Measurements from ENCODE around the gene IMMP2L. TPM values are rescaled to one million over a fixed set of nuclear protein-coding genes. Genes with fewer than 3 reads are reported as not detected.

The IMMP2L gene
- total and polyA plus RNA-seq, 4 donors, result 7.3 to 21.1 (median 12.4) TPM

DNA sequence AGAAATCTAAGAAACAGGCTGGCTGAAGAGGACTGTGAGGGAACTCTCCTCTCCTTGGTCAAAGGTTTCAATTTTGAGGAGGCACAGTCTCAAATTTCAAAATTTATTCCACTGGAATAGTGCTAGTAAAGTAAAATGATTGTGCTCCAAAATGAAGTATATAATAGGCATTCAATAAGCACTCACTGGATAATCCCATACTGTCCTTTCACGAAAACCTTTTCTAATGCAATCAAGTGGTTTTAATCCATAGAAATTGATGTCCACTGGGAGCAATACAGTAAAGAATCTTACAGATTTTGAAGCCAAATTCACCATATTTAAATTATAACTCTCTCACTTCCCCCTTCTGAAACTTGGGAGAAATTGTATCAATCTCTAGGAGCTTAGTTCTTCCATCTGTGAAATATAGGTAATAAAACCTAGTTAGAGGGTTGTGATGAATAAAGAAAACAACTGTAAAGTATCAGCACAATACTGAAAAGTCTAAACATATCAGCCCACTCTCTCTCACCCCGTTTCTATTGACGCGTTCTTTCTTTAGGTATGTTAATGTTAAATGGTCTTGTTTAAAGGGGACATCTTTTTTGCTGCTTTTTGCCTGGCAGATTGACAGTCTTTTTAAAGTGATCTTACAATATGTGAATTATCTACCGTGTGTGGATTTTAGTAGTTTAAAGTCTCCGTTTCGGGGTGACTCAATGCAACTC lies 512.2 kb downstream of the IMMP2L start (continued):
- TF ChIP-seq, protein P1, sequence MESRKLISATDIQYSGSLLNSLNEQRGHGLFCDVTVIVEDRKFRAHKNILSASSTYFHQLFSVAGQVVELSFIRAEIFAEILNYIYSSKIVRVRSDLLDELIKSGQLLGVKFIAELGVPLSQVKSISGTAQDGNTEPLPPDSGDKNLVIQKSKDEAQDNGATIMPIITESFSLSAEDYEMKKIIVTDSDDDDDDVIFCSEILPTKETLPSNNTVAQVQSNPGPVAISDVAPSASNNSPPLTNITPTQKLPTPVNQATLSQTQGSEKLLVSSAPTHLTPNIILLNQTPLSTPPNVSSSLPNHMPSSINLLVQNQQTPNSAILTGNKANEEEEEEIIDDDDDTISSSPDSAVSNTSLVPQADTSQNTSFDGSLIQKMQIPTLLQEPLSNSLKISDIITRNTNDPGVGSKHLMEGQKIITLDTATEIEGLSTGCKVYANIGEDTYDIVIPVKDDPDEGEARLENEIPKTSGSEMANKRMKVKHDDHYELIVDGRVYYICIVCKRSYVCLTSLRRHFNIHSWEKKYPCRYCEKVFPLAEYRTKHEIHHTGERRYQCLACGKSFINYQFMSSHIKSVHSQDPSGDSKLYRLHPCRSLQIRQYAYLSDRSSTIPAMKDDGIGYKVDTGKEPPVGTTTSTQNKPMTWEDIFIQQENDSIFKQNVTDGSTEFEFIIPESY (IDR thresholded peaks at IDR 0.05), result no peak

DNA sequence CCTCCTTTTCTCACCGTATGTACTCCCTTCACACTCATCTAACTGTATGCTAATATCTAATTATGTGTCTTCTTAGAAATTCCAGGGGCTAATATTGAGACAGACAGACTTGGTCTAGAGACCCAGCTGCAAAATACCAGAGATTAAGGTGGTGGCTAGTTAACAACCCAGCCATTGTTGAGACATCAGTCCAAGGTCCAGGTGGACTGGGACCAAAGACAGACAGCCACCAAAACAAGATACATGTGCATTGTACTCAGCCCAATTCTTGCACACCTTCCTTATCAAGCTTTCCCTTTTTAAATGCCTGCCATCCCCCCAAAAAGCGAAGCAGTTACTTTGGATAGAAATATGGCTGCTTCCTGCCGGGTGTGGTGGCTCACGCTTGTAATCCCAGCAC lies 514.7 kb downstream of the IMMP2L start:
- WGBS, result 96% methylated on average over 4 of the region's 4 CpGs

DNA sequence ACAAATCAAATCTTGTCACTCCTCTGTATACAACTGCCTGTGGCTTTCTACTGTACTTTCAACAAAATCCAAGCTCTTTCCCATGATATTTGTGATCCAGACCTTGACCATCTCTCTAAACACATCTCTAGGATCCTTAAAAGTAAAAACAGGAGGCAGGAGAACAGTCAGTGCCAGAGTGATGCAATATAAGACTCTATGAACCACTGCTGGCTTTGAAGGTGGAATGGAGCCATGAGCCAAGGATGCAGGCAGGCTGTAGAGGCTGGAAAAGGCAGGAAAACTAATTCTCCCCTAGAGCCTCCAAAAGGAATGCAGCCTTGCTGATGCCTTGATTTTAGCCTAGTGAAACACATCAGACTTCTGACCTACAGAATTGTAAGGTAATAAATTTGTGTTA lies 516.8 kb downstream of the IMMP2L start:
- DNase-seq (ENCODE audit: low spot score), result no peak
- Histone ChIP-seq H3K36me3 (ENCODE audit: control insufficient read depth in 4 of 4, insufficient read depth in 3 of 4, low read depth in 1 of 4, low read length in 3 of 4) (no peaks in the 10 kb centered on the region), H3K27me3 (ENCODE audit: control insufficient read depth in 4 of 4, insufficient read depth in 4 of 4, low read length in 3 of 4) (no peaks in the 10 kb centered on the region), H3K9me3 (ENCODE audit: control insufficient read depth in 4 of 4, low read length in 3 of 4) (no peaks in the 10 kb centered on the region), H3K4me1 (ENCODE audit: control insufficient read depth in 4 of 4, insufficient read depth in 4 of 4, low read length in 3 of 4) (no peaks in the 10 kb centered on the region), H3K27ac (ENCODE audit: low read depth in 1 of 2, low read length in 2 of 2) (no peak overlapping the region), H3K4me3 (ENCODE audit: low read depth in 1 of 3, low read length in 3 of 3) (no peak overlapping the region), H3K9ac (ENCODE audit: low read depth in 1 of 2, low read length in 2 of 2) (no peak overlapping the region)
- TF ChIP-seq FOXA2 (IDR thresholded peaks at IDR 0.05) (no peak), NR2F2 (IDR thresholded peaks at IDR 0.05) (no peak), JUND (IDR thresholded peaks at IDR 0.05) (no peak), SP1 (IDR thresholded peaks at IDR 0.05) (no peak), HNF4A (conservative IDR thresholded peaks at IDR 0.05) (no peak)
- TF ChIP-seq, protein P2, sequence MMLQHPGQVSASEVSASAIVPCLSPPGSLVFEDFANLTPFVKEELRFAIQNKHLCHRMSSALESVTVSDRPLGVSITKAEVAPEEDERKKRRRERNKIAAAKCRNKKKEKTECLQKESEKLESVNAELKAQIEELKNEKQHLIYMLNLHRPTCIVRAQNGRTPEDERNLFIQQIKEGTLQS (IDR thresholded peaks at IDR 0.05), result no peak
- TF ChIP-seq, protein P1 (IDR thresholded peaks at IDR 0.05), result no peak

More for the DNA sequence above, 514.7 kb downstream of the IMMP2L start:
- H3K4me1 ChIP-seq (ENCODE audit: control insufficient read depth in 4 of 4, insufficient read depth in 4 of 4, low read length in 3 of 4), result no peaks in the 10 kb centered on the region
- no peak overlapping the region for H3K27ac ChIP-seq (ENCODE audit: low read depth in 1 of 2, low read length in 2 of 2)
- no peaks in the 10 kb centered on the region for H3K27me3 ChIP-seq (ENCODE audit: control insufficient read depth in 4 of 4, insufficient read depth in 4 of 4, low read length in 3 of 4)
- TF ChIP-seq NR2F2 (IDR thresholded peaks at IDR 0.05) (no peak), HNF4A (conservative IDR thresholded peaks at IDR 0.05) (peak; percentile 53 to 63)
- no peaks in the 10 kb centered on the region for H3K36me3 ChIP-seq (ENCODE audit: control insufficient read depth in 4 of 4, insufficient read depth in 3 of 4, low read depth in 1 of 4, low read length in 3 of 4)
- no peak for DNase-seq (ENCODE audit: low spot score)
- no peak overlapping the region for H3K4me3 ChIP-seq (ENCODE audit: low read depth in 1 of 3, low read length in 3 of 3)
- no peak overlapping the region for H3K9ac ChIP-seq (ENCODE audit: low read depth in 1 of 2, low read length in 2 of 2)
- H3K9me3 ChIP-seq (ENCODE audit: control insufficient read depth in 4 of 4, low read length in 3 of 4), result no peaks in the 10 kb centered on the region

DNA sequence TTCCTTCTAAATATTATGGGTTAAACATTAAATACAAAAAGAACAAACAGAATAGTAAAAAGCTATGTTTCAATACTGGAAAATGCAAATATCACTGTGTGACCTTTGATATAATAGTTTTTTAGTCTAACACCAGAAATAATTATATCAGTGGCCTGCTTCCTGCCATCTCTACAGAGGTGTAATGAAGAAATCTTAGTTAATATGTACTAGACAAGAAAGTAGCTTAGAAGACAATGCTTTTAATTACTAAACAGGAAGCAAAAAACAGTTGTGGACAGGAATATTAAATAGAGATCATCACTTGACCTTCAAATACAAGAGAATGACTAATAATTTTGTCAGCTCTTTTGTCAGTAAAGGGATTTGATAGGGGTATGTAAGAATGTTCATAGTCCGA lies 518.7 kb downstream of the IMMP2L start:
- Histone ChIP-seq H3K36me3 (ENCODE audit: control insufficient read depth in 4 of 4, insufficient read depth in 3 of 4, low read depth in 1 of 4, low read length in 3 of 4) (no peaks in the 10 kb centered on the region), H3K27me3 (ENCODE audit: control insufficient read depth in 4 of 4, insufficient read depth in 4 of 4, low read length in 3 of 4) (no peaks in the 10 kb centered on the region), H3K4me1 (ENCODE audit: control insufficient read depth in 4 of 4, insufficient read depth in 4 of 4, low read length in 3 of 4) (no peaks in the 10 kb centered on the region), H3K9ac (ENCODE audit: low read depth in 1 of 2, low read length in 2 of 2) (no peak overlapping the region), H3K9me3 (ENCODE audit: control insufficient read depth in 4 of 4, low read length in 3 of 4) (no peaks in the 10 kb centered on the region), H3K4me3 (ENCODE audit: low read depth in 1 of 3, low read length in 3 of 3) (no peak overlapping the region), H3K27ac (ENCODE audit: low read depth in 1 of 2, low read length in 2 of 2) (no peak overlapping the region)
- no peak for DNase-seq (ENCODE audit: low spot score)
- WGBS, result 97% methylated on average over 1 of the region's 1 CpG
- TF ChIP-seq JUND (IDR thresholded peaks at IDR 0.05) (no peak), HNF4G (IDR thresholded peaks at IDR 0.05) (no peak), HNF4A (conservative IDR thresholded peaks at IDR 0.05) (no peak), NR2F2 (IDR thresholded peaks at IDR 0.05) (no peak), RAD21 (IDR thresholded peaks at IDR 0.05) (no peak), GABPA (IDR thresholded peaks at IDR 0.05 in 1 of 2, conservative IDR thresholded peaks at IDR 0.05 in 1 of 2) (no peak), FOXA1 (IDR thresholded peaks at IDR 0.05) (no peak), EGR1 (IDR thresholded peaks at IDR 0.05; ENCODE audit: low read depth in 2 of 2) (no peak), YY1 (IDR thresholded peaks at IDR 0.05) (no peak), RXRA (IDR thresholded peaks at IDR 0.05) (no peak)
- TF ChIP-seq, protein P3, sequence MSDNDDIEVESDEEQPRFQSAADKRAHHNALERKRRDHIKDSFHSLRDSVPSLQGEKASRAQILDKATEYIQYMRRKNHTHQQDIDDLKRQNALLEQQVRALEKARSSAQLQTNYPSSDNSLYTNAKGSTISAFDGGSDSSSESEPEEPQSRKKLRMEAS (IDR thresholded peaks at IDR 0.05), result no peak
- TF ChIP-seq, protein P1 (IDR thresholded peaks at IDR 0.05), result no peak
- TF ChIP-seq, protein P2 (IDR thresholded peaks at IDR 0.05), result no peak
- TF ChIP-seq, protein P4, sequence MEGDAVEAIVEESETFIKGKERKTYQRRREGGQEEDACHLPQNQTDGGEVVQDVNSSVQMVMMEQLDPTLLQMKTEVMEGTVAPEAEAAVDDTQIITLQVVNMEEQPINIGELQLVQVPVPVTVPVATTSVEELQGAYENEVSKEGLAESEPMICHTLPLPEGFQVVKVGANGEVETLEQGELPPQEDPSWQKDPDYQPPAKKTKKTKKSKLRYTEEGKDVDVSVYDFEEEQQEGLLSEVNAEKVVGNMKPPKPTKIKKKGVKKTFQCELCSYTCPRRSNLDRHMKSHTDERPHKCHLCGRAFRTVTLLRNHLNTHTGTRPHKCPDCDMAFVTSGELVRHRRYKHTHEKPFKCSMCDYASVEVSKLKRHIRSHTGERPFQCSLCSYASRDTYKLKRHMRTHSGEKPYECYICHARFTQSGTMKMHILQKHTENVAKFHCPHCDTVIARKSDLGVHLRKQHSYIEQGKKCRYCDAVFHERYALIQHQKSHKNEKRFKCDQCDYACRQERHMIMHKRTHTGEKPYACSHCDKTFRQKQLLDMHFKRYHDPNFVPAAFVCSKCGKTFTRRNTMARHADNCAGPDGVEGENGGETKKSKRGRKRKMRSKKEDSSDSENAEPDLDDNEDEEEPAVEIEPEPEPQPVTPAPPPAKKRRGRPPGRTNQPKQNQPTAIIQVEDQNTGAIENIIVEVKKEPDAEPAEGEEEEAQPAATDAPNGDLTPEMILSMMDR (IDR thresholded peaks at IDR 0.05; ENCODE audit: low read depth, low read length, missing input control), result no peak

Data from liver (tissue), 9 donors.